ENCODE data around the gene DPP10. TPM values are rescaled to one million over a fixed set of nuclear protein-coding genes. Genes with fewer than 3 reads are reported as not detected.
"Not testable (repeated sequence)": the region's sequence is repeated elsewhere in the genome, so short reads cannot be mapped to it uniquely, and the experiment has no call there.

Gene DPP10
- total and polyA plus RNA-seq, 4 donors: 30.6 to 83.0 (median 48.0) TPM

DNA sequence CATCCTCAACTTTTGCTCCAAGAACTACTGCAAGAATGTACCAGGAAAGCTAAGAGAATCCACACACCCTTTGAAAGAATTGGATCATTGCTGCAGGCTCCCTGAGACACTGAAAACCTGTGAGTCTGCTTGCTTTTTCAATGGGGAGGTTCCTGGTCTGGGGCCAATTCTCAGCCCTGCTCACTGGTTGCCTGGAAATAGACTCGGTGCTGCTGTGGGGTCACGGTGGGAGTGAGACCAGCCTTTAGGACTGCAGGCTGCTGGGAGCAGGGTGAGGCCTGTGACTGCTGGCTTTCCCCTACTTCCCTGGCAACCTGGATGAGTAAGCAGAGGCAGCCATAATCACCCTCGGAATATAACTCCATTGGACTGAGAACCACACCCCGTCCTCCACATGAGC is 569.3 kb downstream of the DPP10 start:
- Histone ChIP-seq H3K4me1 (ENCODE audit: control insufficient read depth, insufficient read depth, low read length) (no peaks in the 10 kb centered on the region), H3K4me3 (ENCODE audit: low read depth, low read length) (no peak overlapping the region), H3K36me3 (ENCODE audit: control insufficient read depth, insufficient read depth, low read length) (no peaks in the 10 kb centered on the region), H3K27ac (ENCODE audit: low read depth, low read length) (no peak overlapping the region), H3K27me3 (ENCODE audit: control insufficient read depth, insufficient read depth, low read length) (no peaks in the 10 kb centered on the region), H3K9me3 (ENCODE audit: control insufficient read depth, insufficient read depth, low read length) (peaks cover 1% of the 10 kb centered on the region)
- 63% methylated on average over 4 of the region's 4 CpGs for WGBS (ENCODE audit: insufficient coverage)
- peak in 4 of 6 donors; percentile 3 to 58 (median 18) for DNase-seq (ENCODE audit: low read depth in 4 of 6, low spot score in 6 of 6)

- H3K4me3 ChIP-seq (ENCODE audit: low read depth, low read length); H3K9me3 ChIP-seq (ENCODE audit: control insufficient read depth, insufficient read depth, low read length); H3K27ac ChIP-seq (ENCODE audit: low read depth, low read length); H3K4me1 ChIP-seq (ENCODE audit: control insufficient read depth, insufficient read depth, low read length); H3K36me3 ChIP-seq (ENCODE audit: control insufficient read depth, insufficient read depth, low read length); H3K27me3 ChIP-seq (ENCODE audit: control insufficient read depth, insufficient read depth, low read length); DNase-seq (ENCODE audit: low read depth in 4 of 6, low spot score in 6 of 6): not testable (repeated sequence)
- WGBS (ENCODE audit: insufficient coverage): no CpG with 5 or more reads among the region's 3 CpGs
Observed at GRCh38 chr2:115022013-115022412, 579.6 kb downstream of the DPP10 start.

DNA sequence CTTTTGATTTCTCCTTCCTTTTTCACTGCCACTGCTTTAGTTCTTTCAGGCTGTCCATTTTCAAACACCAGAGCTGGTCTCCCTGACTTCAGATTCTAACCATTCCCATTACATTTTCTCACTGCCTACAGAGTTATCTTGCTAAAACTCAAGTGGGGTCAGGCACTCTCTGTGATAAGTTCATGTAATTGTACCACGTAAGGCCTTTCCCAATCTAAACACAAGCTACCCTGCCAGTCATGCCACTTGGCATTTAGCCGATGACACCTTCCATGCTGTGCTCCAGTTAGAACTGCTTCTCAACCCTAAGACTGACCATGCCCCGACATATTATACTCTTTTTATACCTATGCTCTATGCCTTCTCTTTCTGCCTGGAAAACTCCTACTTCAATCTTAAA is 592.4 kb downstream of the DPP10 start:
- no peaks in the 10 kb centered on the region for H3K4me1 ChIP-seq (ENCODE audit: control insufficient read depth, insufficient read depth, low read length)
- H3K4me3 ChIP-seq (ENCODE audit: low read depth, low read length): no peak overlapping the region
- DNase-seq (ENCODE audit: low read depth in 4 of 6, low spot score in 6 of 6): no peak
- H3K36me3 ChIP-seq (ENCODE audit: control insufficient read depth, insufficient read depth, low read length): no peaks in the 10 kb centered on the region
- H3K9me3 ChIP-seq (ENCODE audit: control insufficient read depth, insufficient read depth, low read length): peaks cover under 1% of the 10 kb centered on the region
- H3K27ac ChIP-seq (ENCODE audit: low read depth, low read length): no peak overlapping the region
- H3K27me3 ChIP-seq (ENCODE audit: control insufficient read depth, insufficient read depth, low read length): no peaks in the 10 kb centered on the region
- 88% methylated on average over 3 of the region's 3 CpGs for WGBS (ENCODE audit: insufficient coverage)

DNA sequence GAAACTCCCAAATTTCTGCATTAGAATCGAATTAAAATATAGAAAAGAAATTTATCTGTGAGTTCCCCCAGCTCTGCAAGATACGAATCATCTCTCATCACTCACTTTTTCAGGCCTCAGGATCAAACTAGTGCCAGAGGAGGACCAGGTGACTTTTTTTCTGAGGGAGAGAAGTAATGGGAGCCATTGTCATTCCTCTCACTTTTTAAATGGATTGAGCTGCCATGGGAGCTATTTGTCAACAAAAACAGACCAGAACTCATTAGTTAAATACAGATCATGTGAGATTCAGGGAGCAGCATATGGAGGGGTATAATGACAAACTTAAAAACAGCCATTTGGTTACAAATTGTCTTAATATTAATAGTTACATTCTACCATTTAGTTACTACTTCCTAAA is 594.4 kb downstream of the DPP10 start:
- H3K4me1 ChIP-seq (ENCODE audit: control insufficient read depth, insufficient read depth, low read length): no peaks in the 10 kb centered on the region
- no peak overlapping the region for H3K4me3 ChIP-seq (ENCODE audit: low read depth, low read length)
- no peak for DNase-seq (ENCODE audit: low read depth in 4 of 6, low spot score in 6 of 6)
- no peak overlapping the region for H3K27ac ChIP-seq (ENCODE audit: low read depth, low read length)
- no CpG with 5 or more reads among the region's 2 CpGs for WGBS (ENCODE audit: insufficient coverage)
- H3K27me3 ChIP-seq (ENCODE audit: control insufficient read depth, insufficient read depth, low read length): no peaks in the 10 kb centered on the region
- H3K9me3 ChIP-seq (ENCODE audit: control insufficient read depth, insufficient read depth, low read length): no peaks in the 10 kb centered on the region
- H3K36me3 ChIP-seq (ENCODE audit: control insufficient read depth, insufficient read depth, low read length): no peaks in the 10 kb centered on the region

DNA sequence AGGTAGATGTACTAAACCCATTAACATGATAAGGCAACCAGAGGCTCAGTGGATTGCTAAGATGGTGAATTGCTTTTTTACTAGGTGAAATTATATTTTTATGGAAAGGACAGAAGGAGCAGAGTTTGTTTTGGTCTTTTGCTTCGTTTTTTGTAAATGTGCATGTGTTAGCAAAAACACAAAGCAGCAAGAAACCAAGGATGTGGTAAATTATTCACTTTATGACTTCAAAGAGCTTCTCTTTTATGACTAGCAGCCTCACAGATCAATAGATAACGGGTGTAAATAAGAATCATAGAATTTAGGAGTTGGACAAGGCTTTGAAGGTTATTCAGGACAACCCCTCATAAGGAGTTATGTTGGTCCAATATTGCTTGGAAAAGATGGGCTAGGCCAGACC is 615.0 kb downstream of the DPP10 start:
- 80% methylated on average over 1 of the region's 2 CpGs for WGBS (ENCODE audit: insufficient coverage)

DNA sequence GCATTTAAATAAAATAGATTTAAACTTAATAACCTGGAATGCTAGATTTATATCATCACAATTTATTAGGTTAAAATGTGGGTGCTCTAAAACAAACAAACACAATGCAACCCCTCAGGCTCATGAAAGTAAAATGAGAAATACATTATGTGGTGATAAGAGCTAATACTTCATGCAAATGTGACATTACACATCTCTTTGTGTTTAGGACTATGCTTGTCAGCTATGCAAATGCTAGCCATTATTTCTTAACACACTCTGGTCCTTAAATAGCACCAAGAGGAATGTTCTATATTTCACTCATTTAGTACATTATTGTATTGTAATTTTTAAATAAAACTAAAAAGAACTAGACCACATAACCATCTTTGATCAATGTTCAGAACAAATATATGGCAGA is 627.6 kb downstream of the DPP10 start:
- no peak overlapping the region for H3K4me3 ChIP-seq (ENCODE audit: low read depth, low read length)
- H3K9me3 ChIP-seq (ENCODE audit: control insufficient read depth, insufficient read depth, low read length): no peaks in the 10 kb centered on the region
- no peaks in the 10 kb centered on the region for H3K27me3 ChIP-seq (ENCODE audit: control insufficient read depth, insufficient read depth, low read length)
- no peaks in the 10 kb centered on the region for H3K36me3 ChIP-seq (ENCODE audit: control insufficient read depth, insufficient read depth, low read length)
- DNase-seq (ENCODE audit: low read depth in 4 of 6, low spot score in 6 of 6): peak in 1 of 6 donors; percentile 27
- no peak overlapping the region for H3K27ac ChIP-seq (ENCODE audit: low read depth, low read length)
- no peaks in the 10 kb centered on the region for H3K4me1 ChIP-seq (ENCODE audit: control insufficient read depth, insufficient read depth, low read length)

More for the DNA sequence above, 615.0 kb downstream of the DPP10 start:
- Histone ChIP-seq H3K9me3 (ENCODE audit: control insufficient read depth, insufficient read depth, low read length) (no peaks in the 10 kb centered on the region), H3K27me3 (ENCODE audit: control insufficient read depth, insufficient read depth, low read length) (no peaks in the 10 kb centered on the region), H3K36me3 (ENCODE audit: control insufficient read depth, insufficient read depth, low read length) (no peaks in the 10 kb centered on the region), H3K4me1 (ENCODE audit: control insufficient read depth, insufficient read depth, low read length) (no peaks in the 10 kb centered on the region), H3K27ac (ENCODE audit: low read depth, low read length) (no peak overlapping the region), H3K4me3 (ENCODE audit: low read depth, low read length) (no peak overlapping the region)
- no peak for DNase-seq (ENCODE audit: low read depth in 4 of 6, low spot score in 6 of 6)

- Histone ChIP-seq H3K9me3 (ENCODE audit: control insufficient read depth, insufficient read depth, low read length) (no peaks in the 10 kb centered on the region), H3K27ac (ENCODE audit: low read depth, low read length) (no peak overlapping the region), H3K36me3 (ENCODE audit: control insufficient read depth, insufficient read depth, low read length) (no peaks in the 10 kb centered on the region), H3K4me3 (ENCODE audit: low read depth, low read length) (no peak overlapping the region), H3K4me1 (ENCODE audit: control insufficient read depth, insufficient read depth, low read length) (no peaks in the 10 kb centered on the region), H3K27me3 (ENCODE audit: control insufficient read depth, insufficient read depth, low read length) (no peaks in the 10 kb centered on the region)
- DNase-seq (ENCODE audit: low read depth in 4 of 6, low spot score in 6 of 6): no peak
- no CpG with 5 or more reads among the region's 4 CpGs for WGBS (ENCODE audit: insufficient coverage)
Observed at GRCh38 chr2:115071534-115071933, 629.1 kb downstream of the DPP10 start.

- no peak for DNase-seq (ENCODE audit: low read depth in 4 of 6, low spot score in 6 of 6)
Observed at GRCh38 chr2:115075800-115076199, 633.4 kb downstream of the DPP10 start.

DNA sequence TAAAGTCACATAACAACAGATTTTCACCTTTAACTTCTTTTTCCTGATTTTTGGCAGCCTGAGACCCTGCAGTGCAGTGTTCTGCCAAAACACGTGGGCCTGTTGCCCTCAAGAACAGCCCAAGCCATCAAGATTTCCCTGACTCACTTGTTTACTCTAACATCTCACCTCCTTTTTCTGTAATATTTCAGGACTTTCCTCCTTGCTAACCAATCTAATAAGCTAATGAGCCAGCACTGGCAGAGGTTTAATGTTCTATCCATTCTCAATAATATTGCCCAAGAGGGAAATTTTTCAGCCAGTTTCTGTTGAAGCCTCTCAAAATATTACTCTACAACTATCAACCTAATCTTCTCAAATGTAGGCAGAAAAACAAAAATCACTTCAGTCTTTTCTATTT is 635.2 kb downstream of the DPP10 start:
- no peaks in the 10 kb centered on the region for H3K36me3 ChIP-seq (ENCODE audit: control insufficient read depth, insufficient read depth, low read length)
- H3K9me3 ChIP-seq (ENCODE audit: control insufficient read depth, insufficient read depth, low read length): no peaks in the 10 kb centered on the region
- 45% methylated on average over 1 of the region's 1 CpG for WGBS (ENCODE audit: insufficient coverage)
- H3K27ac ChIP-seq (ENCODE audit: low read depth, low read length): no peak overlapping the region
- peak in 1 of 6 donors; percentile 69 for DNase-seq (ENCODE audit: low read depth in 4 of 6, low spot score in 6 of 6)
- H3K27me3 ChIP-seq (ENCODE audit: control insufficient read depth, insufficient read depth, low read length): no peaks in the 10 kb centered on the region
- H3K4me3 ChIP-seq (ENCODE audit: low read depth, low read length): no peak overlapping the region
- no peaks in the 10 kb centered on the region for H3K4me1 ChIP-seq (ENCODE audit: control insufficient read depth, insufficient read depth, low read length)

More at GRCh38 chr2:115075800-115076199, 633.4 kb downstream of the DPP10 start:
- no CpG with 5 or more reads among the region's 2 CpGs for WGBS (ENCODE audit: insufficient coverage)
- Histone ChIP-seq H3K36me3 (ENCODE audit: control insufficient read depth, insufficient read depth, low read length) (no peaks in the 10 kb centered on the region), H3K4me3 (ENCODE audit: low read depth, low read length) (no peak overlapping the region), H3K27me3 (ENCODE audit: control insufficient read depth, insufficient read depth, low read length) (no peaks in the 10 kb centered on the region), H3K4me1 (ENCODE audit: control insufficient read depth, insufficient read depth, low read length) (no peaks in the 10 kb centered on the region), H3K9me3 (ENCODE audit: control insufficient read depth, insufficient read depth, low read length) (no peaks in the 10 kb centered on the region), H3K27ac (ENCODE audit: low read depth, low read length) (no peak overlapping the region)

DNA sequence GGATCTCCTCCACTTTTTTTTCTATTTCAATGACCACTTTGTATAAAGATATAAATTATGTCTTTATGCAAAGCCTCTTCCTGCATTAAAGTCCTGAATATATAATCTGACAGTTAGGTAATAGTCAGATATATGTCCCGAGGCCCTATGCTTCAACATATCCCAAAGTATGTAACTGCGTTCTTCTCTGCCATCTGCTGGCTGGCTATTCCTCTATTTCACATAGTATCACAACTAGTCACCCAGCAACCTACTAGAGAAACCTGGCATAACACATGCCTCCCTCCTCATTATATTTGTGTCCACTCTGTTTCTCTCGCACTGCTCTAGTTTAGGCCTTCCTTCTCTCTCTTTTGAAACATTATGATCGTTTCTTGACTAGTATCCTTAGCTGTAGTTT is 640.8 kb downstream of the DPP10 start:
- H3K36me3 ChIP-seq (ENCODE audit: control insufficient read depth, insufficient read depth, low read length): no peaks in the 10 kb centered on the region

More for the DNA sequence above, 640.8 kb downstream of the DPP10 start:
- no peak overlapping the region for H3K4me3 ChIP-seq (ENCODE audit: low read depth, low read length)
- H3K9me3 ChIP-seq (ENCODE audit: control insufficient read depth, insufficient read depth, low read length): no peaks in the 10 kb centered on the region
- H3K4me1 ChIP-seq (ENCODE audit: control insufficient read depth, insufficient read depth, low read length): no peaks in the 10 kb centered on the region
- no peak overlapping the region for H3K27ac ChIP-seq (ENCODE audit: low read depth, low read length)
- H3K27me3 ChIP-seq (ENCODE audit: control insufficient read depth, insufficient read depth, low read length): no peaks in the 10 kb centered on the region
- 64% methylated on average over 1 of the region's 4 CpGs for WGBS (ENCODE audit: insufficient coverage)
- DNase-seq (ENCODE audit: low read depth in 4 of 6, low spot score in 6 of 6): peak in 2 of 6 donors; percentile 61 to 77
